T-helper 22 cell (primary cell): Measurements from ENCODE around the gene ACYP2.

ENCODE experiments used
- DNase-seq: peaks from one replicate; pipeline ENCODE4 v3.0.0-alpha.2; 2020; ENCODE audit warnings: low read depth

Gene ACYP2

DNA sequence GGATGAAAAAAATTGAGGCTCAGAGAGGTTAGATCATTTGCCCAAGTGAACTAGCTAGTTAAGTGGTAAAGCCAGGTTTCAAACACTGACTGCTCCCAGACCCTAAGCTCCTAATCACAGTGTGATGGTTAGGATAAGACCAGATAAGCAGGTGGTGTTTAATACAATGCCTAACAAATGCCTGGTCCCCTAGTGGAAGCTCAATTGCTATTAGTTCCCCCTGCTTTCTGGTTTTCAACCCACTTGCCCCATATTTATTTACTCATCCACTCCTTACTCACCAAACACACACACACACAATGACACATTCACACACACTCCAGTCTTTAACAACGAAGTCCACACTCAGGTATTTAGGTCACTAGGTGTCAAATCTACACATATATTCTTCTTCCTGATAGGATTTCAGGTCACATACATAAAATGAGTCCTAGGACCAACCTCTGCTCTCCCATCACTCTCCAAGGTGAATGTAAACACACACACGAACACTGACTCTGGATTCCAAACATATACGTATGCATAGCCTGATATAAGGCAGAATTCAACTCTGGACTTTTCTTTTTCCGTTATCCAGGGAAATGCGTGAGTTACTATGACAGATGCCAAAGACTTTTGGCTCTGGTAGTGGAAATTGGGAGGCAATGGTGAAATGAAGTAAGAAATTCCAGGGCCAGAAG, 214.2 kb downstream of the ACYP2 start:
- no peak for DNase-seq

- DNase-seq: peak; percentile 68
Observed at GRCh38 chr2:54330162-54330925, 214.9 kb downstream of the ACYP2 start.

DNA sequence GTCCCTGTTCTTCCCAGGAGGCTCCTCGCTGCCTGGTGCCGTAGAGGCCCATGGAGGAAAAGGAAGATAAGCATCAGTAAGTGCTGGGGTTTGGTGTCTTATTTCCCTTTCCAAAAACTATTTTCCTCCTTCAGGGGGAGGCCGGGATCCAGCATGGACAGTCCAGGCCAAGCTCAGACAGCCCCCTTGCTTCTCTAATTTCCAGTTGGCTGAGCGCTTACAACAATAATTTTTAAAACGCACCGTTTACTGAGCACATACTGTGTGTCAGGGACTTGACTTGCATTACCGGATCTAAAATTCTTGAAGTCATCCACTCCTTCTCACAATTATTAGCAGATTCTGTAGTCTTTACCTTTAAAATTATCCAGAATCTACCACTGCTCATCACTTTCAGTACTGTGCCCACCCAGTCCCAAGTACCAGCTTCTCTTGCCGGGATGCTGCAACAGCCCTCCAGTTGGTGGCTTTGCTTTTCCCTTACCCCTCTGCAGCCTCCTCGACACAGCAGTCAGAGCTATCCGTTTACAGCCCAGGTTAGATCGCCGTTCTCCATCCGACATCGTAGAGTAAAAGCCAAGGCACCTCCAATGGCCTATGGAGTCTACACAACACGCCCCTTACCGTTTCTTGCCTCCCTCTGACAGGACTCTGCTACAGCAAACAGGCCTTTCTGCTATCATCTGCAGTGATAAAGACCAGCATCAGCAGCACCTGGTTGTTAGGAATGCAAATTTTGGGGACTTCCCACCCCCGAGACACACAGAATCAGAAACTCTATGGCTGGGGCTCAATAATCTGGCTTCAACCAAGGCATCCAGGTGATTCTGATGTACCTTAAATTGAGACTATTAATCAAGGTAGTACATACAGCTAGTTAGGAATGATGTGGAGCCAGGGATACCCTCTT, 215.8 kb downstream of the ACYP2 start:
- no peak for DNase-seq

GRCh38 chr2:54332386-54332785, 217.0 kb downstream of the ACYP2 start:
- no peak for DNase-seq

- no peak for DNase-seq
Observed at GRCh38 chr2:54336136-54336976, 220.9 kb downstream of the ACYP2 start.

- no peak for DNase-seq
Observed at GRCh38 chr2:54336977-54337255, 221.5 kb downstream of the ACYP2 start.

- no peak for DNase-seq
Observed at GRCh38 chr2:54341656-54342055, 226.2 kb downstream of the ACYP2 start.

- DNase-seq: no peak
Observed at GRCh38 chr2:54342603-54343002, 227.2 kb downstream of the ACYP2 start.

DNA sequence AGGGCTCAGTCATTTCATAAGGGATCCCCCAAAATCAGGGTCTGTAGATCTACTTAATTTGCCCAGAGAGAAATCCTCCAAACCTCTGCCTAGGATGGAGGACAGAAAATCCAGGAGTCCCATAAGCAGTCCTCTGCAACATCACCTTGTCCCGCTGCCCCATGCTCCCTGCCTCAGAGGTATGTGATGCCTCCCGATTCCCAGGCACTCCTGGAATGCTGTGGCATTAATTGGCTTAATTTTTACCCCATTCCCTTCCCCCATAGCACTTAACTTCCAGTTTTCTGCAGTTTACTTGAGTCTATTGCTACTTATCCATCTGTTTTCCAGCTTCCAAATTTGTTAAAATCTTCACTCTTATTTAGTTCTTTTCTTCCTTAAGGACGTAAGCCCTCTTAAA, 232.2 kb downstream of the ACYP2 start:
- DNase-seq: no peak

GRCh38 chr2:54348646-54349045, 233.2 kb downstream of the ACYP2 start:
- DNase-seq: no peak

DNA sequence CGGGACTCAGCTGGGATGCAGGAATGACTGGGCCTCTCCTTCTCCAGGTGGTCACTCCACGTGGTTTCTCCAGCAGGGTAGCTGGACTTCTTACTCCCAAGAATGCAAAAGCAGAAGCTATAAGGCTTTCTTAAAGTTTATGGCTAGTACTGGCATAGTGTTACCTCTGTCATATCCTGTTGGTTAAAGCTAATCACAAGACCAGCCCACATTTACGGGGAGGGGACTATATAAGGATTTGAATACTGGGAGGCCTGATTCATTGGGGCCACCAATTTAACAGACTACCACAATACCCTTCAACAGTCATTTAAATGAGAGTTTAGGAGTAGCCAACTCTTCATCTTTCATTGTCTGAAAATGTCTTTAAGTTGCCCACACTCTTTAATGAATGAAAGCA, 235.0 kb downstream of the ACYP2 start:
- DNase-seq: no peak

- no peak for DNase-seq
Observed at GRCh38 chr2:54353216-54353615, 237.8 kb downstream of the ACYP2 start.
